ENCODE measurements around the gene TP63.

DNA sequence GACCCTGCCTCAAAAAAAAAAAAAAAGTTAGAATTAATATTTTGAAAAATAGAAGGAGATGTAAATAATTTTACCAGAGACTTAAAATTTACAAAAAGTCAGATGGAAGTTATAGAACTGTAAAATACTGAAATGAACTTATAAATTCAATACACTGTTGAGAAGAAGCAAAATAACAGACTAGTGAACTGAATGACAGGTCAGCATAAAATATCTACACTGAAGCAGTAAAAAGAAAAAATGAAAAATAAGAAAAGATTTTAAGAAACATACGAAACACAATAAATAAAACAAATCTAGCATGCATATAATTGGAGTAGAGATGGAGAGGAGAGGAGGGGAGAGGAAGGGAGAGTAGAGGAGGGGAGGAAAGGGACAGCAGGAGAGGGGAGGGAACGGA lies 33.3 kb upstream of the TP63 start:
- TF ChIP-seq, protein P1, sequence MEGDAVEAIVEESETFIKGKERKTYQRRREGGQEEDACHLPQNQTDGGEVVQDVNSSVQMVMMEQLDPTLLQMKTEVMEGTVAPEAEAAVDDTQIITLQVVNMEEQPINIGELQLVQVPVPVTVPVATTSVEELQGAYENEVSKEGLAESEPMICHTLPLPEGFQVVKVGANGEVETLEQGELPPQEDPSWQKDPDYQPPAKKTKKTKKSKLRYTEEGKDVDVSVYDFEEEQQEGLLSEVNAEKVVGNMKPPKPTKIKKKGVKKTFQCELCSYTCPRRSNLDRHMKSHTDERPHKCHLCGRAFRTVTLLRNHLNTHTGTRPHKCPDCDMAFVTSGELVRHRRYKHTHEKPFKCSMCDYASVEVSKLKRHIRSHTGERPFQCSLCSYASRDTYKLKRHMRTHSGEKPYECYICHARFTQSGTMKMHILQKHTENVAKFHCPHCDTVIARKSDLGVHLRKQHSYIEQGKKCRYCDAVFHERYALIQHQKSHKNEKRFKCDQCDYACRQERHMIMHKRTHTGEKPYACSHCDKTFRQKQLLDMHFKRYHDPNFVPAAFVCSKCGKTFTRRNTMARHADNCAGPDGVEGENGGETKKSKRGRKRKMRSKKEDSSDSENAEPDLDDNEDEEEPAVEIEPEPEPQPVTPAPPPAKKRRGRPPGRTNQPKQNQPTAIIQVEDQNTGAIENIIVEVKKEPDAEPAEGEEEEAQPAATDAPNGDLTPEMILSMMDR (IDR thresholded peaks at IDR 0.05) = no peak
- TF ChIP-seq POLR2A (IDR thresholded peaks at IDR 0.05) (no peak), POLR2AphosphoS5 (IDR thresholded peaks at IDR 0.05) (no peak)
